HEK293 (cell line): ENCODE data around the gene HHIP.

Source experiments
- CTCF ChIA-PET: fragments of 350-600 bp; formaldehyde crosslinking; extraction: SDS; loops from one replicate; lab custom pipeline; 2021; ENCODE audit warnings: antibody characterized with exemption; lab: Yijun Ruan, JAX
- POLR2A ChIA-PET: fragments of 300-600 bp; formaldehyde crosslinking; extraction: SDS; loops from one replicate; lab custom pipeline; 2020; ENCODE audit warnings: antibody characterized with exemption, inconsistent platforms; lab: Yijun Ruan, JAX
- H3K27ac ChIP-seq: fragments of 200-500 bp; sonication (Bioruptor generic); 2 replicates; pipeline ENCODE4 v1.5.1; 2014; ENCODE audit warnings: low read depth, low read length, control low read depth, inconsistent platforms; ENCODE audit errors: extremely low read depth
- H3K36me3 ChIP-seq, 2 experiments: fragments of 200-500 bp in 1 of 2; sonication (Bioruptor generic) in 1 of 2; 1 replicate in 1 of 2; 2 replicates in 1 of 2; pipeline ENCODE4 v1.5.1; 2014 to 2017; ENCODE audit warnings: inconsistent platforms in 2 of 2, low read length in 2 of 2; ENCODE audit not compliant: control insufficient read depth in 2 of 2, insufficient read depth in 1 of 2
- H3K4me1 ChIP-seq: fragments of 200-500 bp; sonication (Bioruptor generic); 2 replicates; pipeline ENCODE4 v1.5.1; 2014; ENCODE audit warnings: mild to moderate bottlenecking, low read length, inconsistent platforms; ENCODE audit not compliant: control insufficient read depth, insufficient read depth
- H3K4me3 ChIP-seq: 2 replicates; pipeline ENCODE4 v1.5.1; 2011; ENCODE audit warnings: low read depth, mild to moderate bottlenecking, control low read depth, low read length, moderate library complexity
- H3K9me3 ChIP-seq: fragments of 200-500 bp; sonication (Bioruptor generic); 2 replicates; pipeline ENCODE4 v1.5.1; 2014; ENCODE audit warnings: low read depth, low read length, inconsistent platforms; ENCODE audit not compliant: control insufficient read depth, insufficient read depth
- GLI2 ChIP-seq: fragments of 450-650 bp; formaldehyde crosslinking; IDR thresholded peaks from 2 replicates; pipeline ENCODE4; 2017; ENCODE audit warnings: missing biosample characterization, missing genetic modification characterization, low read depth, borderline replicate concordance
- MZF1 ChIP-seq: fragments of 450-650 bp; formaldehyde crosslinking; IDR thresholded peaks from 2 replicates; pipeline ENCODE4 v1.5.1; 2017; ENCODE audit warnings: missing biosample characterization, missing genetic modification characterization, borderline replicate concordance
- TCF7L2 ChIP-seq: IDR thresholded peaks from 2 replicates; pipeline ENCODE4 v1.6.1; 2011; ENCODE audit warnings: low read depth, mild to moderate bottlenecking, inconsistent platforms, low read length, moderate library complexity, borderline replicate concordance
- ZFP41 ChIP-seq: fragments of 450-650 bp; formaldehyde crosslinking; IDR thresholded peaks from 2 replicates; pipeline ENCODE4 v1.5.1; 2016; ENCODE audit warnings: missing biosample characterization, missing genetic modification characterization, borderline replicate concordance
- ZNF146 ChIP-seq: fragments of 450-650 bp; formaldehyde crosslinking; IDR thresholded peaks from 2 replicates; pipeline ENCODE4 v1.5.1; 2016; ENCODE audit warnings: missing biosample characterization, missing genetic modification characterization
- ZNF16 ChIP-seq: fragments of 450-650 bp; formaldehyde crosslinking; IDR thresholded peaks from 2 replicates; pipeline ENCODE4 v1.5.1; 2016; ENCODE audit warnings: low read depth, missing biosample characterization, missing genetic modification characterization
- ZNF175 ChIP-seq: fragments of 450-650 bp; formaldehyde crosslinking; IDR thresholded peaks from 2 replicates; pipeline ENCODE4 v1.5.1; 2016; ENCODE audit warnings: missing biosample characterization, missing genetic modification characterization
- ZNF2 ChIP-seq: fragments of 450-650 bp; formaldehyde crosslinking; IDR thresholded peaks from 2 replicates; pipeline ENCODE4 v1.5.1; 2016; ENCODE audit warnings: missing biosample characterization, missing genetic modification characterization
- ZNF239 ChIP-seq: fragments of 450-650 bp; formaldehyde crosslinking; IDR thresholded peaks from 2 replicates; pipeline ENCODE4 v1.5.1; 2016; ENCODE audit warnings: missing biosample characterization, missing genetic modification characterization
- ZNF302 ChIP-seq: fragments of 450-650 bp; formaldehyde crosslinking; IDR thresholded peaks from 2 replicates; pipeline ENCODE4 v1.5.1; 2016; ENCODE audit warnings: missing biosample characterization, missing genetic modification characterization, low read depth
- ZNF555 ChIP-seq: fragments of 450-650 bp; formaldehyde crosslinking; conservative IDR thresholded peaks from 2 replicates; pipeline ENCODE4 v1.5.1; 2017; ENCODE audit warnings: missing biosample characterization, mild to moderate bottlenecking, missing genetic modification characterization, inconsistent platforms
- ZNF677 ChIP-seq: fragments of 450-650 bp; IDR thresholded peaks from 2 replicates; pipeline ENCODE4 v1.5.0; 2018; ENCODE audit warnings: missing biosample characterization, mild to moderate bottlenecking, missing genetic modification characterization, moderate library complexity
- TF ChIP-seq, protein P1 (sequence below): fragments of 450-650 bp; formaldehyde crosslinking; IDR thresholded peaks from 2 replicates; pipeline ENCODE4 v1.5.1; 2016; ENCODE audit warnings: missing biosample characterization, missing genetic modification characterization
- TF ChIP-seq, protein P2 (sequence below): fragments of 450-650 bp; formaldehyde crosslinking; IDR thresholded peaks from 2 replicates; pipeline ENCODE4 v1.5.1; 2016; ENCODE audit warnings: missing biosample characterization, missing genetic modification characterization, borderline replicate concordance
- TF ChIP-seq, protein P3 (sequence below): fragments of 450-650 bp; formaldehyde crosslinking; conservative IDR thresholded peaks from 2 replicates; pipeline ENCODE4 v1.5.1; 2016; ENCODE audit warnings: low read depth, missing biosample characterization, missing genetic modification characterization
- TF ChIP-seq, protein P4 (sequence below): fragments of 450-650 bp; formaldehyde crosslinking; IDR thresholded peaks from 2 replicates; pipeline ENCODE4 v1.5.1; 2017; ENCODE audit warnings: missing biosample characterization, missing genetic modification characterization

Gene HHIP

DNA sequence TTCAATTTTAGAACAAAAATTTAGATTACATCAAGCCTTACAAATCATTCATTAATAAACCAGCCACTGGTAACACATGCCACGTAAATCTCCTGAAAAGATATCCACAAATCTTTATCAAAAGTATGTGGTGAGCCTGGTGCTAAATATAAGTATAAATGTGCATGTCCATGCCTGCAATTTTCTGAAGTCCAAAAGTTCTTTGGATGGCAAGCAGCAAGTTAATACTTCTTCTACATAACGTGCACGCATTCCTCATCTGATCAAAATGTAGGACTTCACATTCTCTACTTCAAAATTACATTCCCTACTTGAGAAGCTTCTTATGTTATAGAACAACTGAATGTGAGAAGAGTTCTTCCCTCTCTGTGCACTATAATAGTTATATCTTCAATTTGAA, 49.8 kb downstream of the HHIP start (continued):
- no peak for TF ChIP-seq ZNF16 (tag by site-specific recombination)

DNA sequence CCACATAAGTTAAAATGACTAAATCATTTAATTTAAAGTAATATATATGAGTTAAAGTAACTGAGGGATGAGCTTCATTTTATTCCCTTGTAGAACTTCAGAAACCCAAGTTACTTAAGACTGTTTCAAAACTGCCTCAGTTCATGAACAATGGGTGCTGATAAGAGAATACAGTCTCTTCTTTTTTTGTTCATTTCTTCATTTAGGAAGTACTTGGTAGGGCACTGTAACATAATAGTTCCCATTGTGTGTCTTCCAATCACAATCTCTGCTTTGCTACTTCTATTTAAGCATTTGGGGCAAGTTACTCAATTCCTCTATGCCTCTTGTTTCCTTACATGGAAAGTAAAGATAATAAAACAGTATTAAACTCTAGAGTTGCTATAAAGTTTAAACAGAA, 50.4 kb downstream of the HHIP start:
- ChIA-PET CTCF (interaction anchor here (0.9 kb wide), 1 partner anchor 13 kb away, joined by 3 read pairs; no protein-coding TSS in a partner anchor), POLR2A (no interaction called here)
- Histone ChIP-seq H3K9me3 (no peaks in the 10 kb centered on the region), H3K27ac (no peak overlapping the region), H3K4me3 (no peak overlapping the region), H3K36me3 (no peaks in the 10 kb centered on the region), H3K4me1 (no peaks in the 10 kb centered on the region)
- TF ChIP-seq, protein P1, sequence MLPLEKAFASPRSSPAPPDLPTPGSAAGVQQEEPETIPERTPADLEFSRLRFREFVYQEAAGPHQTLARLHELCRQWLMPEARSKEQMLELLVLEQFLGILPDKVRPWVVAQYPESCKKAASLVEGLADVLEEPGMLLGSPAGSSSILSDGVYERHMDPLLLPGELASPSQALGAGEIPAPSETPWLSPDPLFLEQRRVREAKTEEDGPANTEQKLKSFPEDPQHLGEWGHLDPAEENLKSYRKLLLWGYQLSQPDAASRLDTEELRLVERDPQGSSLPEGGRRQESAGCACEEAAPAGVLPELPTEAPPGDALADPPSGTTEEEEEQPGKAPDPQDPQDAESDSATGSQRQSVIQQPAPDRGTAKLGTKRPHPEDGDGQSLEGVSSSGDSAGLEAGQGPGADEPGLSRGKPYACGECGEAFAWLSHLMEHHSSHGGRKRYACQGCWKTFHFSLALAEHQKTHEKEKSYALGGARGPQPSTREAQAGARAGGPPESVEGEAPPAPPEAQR (tag by site-specific recombination): no peak
- no peak for TF ChIP-seq ZNF555 (tag by site-specific recombination)
- TF ChIP-seq, protein P2, sequence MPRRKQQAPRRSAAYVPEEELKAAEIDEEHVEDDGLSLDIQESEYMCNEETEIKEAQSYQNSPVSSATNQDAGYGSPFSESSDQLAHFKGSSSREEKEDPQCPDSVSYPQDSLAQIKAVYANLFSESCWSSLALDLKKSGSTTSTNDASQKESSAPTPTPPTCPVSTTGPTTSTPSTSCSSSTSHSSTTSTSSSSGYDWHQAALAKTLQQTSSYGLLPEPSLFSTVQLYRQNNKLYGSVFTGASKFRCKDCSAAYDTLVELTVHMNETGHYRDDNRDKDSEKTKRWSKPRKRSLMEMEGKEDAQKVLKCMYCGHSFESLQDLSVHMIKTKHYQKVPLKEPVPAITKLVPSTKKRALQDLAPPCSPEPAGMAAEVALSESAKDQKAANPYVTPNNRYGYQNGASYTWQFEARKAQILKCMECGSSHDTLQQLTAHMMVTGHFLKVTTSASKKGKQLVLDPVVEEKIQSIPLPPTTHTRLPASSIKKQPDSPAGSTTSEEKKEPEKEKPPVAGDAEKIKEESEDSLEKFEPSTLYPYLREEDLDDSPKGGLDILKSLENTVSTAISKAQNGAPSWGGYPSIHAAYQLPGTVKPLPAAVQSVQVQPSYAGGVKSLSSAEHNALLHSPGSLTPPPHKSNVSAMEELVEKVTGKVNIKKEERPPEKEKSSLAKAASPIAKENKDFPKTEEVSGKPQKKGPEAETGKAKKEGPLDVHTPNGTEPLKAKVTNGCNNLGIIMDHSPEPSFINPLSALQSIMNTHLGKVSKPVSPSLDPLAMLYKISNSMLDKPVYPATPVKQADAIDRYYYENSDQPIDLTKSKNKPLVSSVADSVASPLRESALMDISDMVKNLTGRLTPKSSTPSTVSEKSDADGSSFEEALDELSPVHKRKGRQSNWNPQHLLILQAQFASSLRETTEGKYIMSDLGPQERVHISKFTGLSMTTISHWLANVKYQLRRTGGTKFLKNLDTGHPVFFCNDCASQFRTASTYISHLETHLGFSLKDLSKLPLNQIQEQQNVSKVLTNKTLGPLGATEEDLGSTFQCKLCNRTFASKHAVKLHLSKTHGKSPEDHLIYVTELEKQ: no peak
- no peak for TF ChIP-seq ZNF677
- TF ChIP-seq ZNF146 (tag by site-specific recombination): no peak
- TF ChIP-seq, protein P3, sequence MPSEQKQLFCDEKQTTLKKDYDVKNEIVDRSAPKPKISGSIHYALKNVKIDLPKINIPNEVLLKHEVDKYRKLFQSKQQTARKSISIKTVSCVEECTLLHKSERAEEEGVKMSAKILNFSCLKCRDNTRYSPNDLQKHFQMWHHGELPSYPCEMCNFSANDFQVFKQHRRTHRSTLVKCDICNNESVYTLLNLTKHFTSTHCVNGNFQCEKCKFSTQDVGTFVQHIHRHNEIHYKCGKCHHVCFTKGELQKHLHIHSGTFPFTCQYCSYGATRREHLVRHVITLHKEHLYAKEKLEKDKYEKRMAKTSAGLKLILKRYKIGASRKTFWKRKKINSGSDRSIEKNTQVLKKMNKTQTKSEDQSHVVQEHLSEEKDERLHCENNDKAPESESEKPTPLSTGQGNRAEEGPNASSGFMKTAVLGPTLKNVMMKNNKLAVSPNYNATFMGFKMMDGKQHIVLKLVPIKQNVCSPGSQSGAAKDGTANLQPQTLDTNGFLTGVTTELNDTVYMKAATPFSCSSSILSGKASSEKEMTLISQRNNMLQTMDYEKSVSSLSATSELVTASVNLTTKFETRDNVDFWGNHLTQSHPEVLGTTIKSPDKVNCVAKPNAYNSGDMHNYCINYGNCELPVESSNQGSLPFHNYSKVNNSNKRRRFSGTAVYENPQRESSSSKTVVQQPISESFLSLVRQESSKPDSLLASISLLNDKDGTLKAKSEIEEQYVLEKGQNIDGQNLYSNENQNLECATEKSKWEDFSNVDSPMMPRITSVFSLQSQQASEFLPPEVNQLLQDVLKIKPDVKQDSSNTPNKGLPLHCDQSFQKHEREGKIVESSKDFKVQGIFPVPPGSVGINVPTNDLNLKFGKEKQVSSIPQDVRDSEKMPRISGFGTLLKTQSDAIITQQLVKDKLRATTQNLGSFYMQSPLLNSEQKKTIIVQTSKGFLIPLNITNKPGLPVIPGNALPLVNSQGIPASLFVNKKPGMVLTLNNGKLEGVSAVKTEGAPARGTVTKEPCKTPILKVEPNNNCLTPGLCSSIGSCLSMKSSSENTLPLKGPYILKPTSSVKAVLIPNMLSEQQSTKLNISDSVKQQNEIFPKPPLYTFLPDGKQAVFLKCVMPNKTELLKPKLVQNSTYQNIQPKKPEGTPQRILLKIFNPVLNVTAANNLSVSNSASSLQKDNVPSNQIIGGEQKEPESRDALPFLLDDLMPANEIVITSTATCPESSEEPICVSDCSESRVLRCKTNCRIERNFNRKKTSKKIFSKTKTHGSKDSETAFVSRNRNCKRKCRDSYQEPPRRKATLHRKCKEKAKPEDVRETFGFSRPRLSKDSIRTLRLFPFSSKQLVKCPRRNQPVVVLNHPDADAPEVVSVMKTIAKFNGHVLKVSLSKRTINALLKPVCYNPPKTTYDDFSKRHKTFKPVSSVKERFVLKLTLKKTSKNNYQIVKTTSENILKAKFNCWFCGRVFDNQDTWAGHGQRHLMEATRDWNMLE: no peak
- TF ChIP-seq ZNF239 (tag by site-specific recombination): no peak
- no peak for TF ChIP-seq ZNF302
- TF ChIP-seq ZFP41 (tag by site-specific recombination): no peak
- TF ChIP-seq MZF1 (tag by site-specific recombination): no peak
- no peak for TF ChIP-seq TCF7L2
- no peak for TF ChIP-seq GLI2
- TF ChIP-seq, protein P4, sequence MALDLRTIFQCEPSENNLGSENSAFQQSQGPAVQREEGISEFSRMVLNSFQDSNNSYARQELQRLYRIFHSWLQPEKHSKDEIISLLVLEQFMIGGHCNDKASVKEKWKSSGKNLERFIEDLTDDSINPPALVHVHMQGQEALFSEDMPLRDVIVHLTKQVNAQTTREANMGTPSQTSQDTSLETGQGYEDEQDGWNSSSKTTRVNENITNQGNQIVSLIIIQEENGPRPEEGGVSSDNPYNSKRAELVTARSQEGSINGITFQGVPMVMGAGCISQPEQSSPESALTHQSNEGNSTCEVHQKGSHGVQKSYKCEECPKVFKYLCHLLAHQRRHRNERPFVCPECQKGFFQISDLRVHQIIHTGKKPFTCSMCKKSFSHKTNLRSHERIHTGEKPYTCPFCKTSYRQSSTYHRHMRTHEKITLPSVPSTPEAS (tag by site-specific recombination): no peak
- TF ChIP-seq ZNF2: no peak
- no peak for TF ChIP-seq ZNF175 (tag by site-specific recombination)
